Mesendoderm (in vitro differentiated cells): ENCODE measurements around the gene P3R3URF.

Experiments
- DNase-seq: peaks from one replicate; pipeline ENCODE4 v3.0.0; 2013
- H2AK5ac ChIP-seq: 2 replicates; pipeline ENCODE4 v1.6.1; 2013; ENCODE audit warnings: low read length, inconsistent platforms
- H2BK120ac ChIP-seq: 2 replicates; pipeline ENCODE4 v1.6.1; 2013; ENCODE audit warnings: low read depth, mild to moderate bottlenecking, low read length, moderate library complexity, mixed read lengths
- H2BK15ac ChIP-seq: replicated peaks from 2 replicates; pipeline ENCODE4 v1.6.1; 2013; ENCODE audit warnings: low read depth, mild to moderate bottlenecking, moderate library complexity
- H2BK5ac ChIP-seq: 2 replicates; pipeline ENCODE4 v1.6.1; 2013; ENCODE audit warnings: low read length, inconsistent platforms
- H3K18ac ChIP-seq: 2 replicates; pipeline ENCODE4 v1.6.1; 2013; ENCODE audit warnings: mild to moderate bottlenecking, low read length, mixed read lengths
- H3K23ac ChIP-seq: one replicate; pipeline ENCODE4 v1.6.1; 2013; ENCODE audit warnings: low read length
- H3K27ac ChIP-seq: 2 replicates; pipeline ENCODE4 v1.5.1; 2013; ENCODE audit warnings: low read depth, mild to moderate bottlenecking, inconsistent platforms, low read length, moderate library complexity
- H3K27me3 ChIP-seq: 2 replicates; pipeline ENCODE4 v1.6.1; 2013; ENCODE audit warnings: low read length, control low read depth, mild to moderate bottlenecking, inconsistent platforms; ENCODE audit not compliant: insufficient read depth, poor library complexity
- H3K36me3 ChIP-seq: 2 replicates; pipeline ENCODE4 v1.6.1; 2013; ENCODE audit warnings: low read length, inconsistent platforms; ENCODE audit not compliant: control insufficient read depth, insufficient read depth
- H3K4ac ChIP-seq: one replicate; pipeline ENCODE4 v1.6.1; 2013; ENCODE audit warnings: low read depth, mild to moderate bottlenecking, low read length, moderate library complexity
- H3K4me1 ChIP-seq: 2 replicates; pipeline ENCODE4 v1.6.1; 2013; ENCODE audit warnings: low read depth, low read length, inconsistent platforms; ENCODE audit not compliant: control insufficient read depth
- H3K4me2 ChIP-seq: 2 replicates; pipeline ENCODE4 v1.6.1; 2013; ENCODE audit warnings: low read length
- H3K4me3 ChIP-seq: 2 replicates; pipeline ENCODE4 v1.5.1; 2013; ENCODE audit warnings: mild to moderate bottlenecking, low read length
- H3K56ac ChIP-seq: one replicate; pipeline ENCODE4 v1.6.1; 2013; ENCODE audit warnings: low read length
- H3K79me1 ChIP-seq: 2 replicates; pipeline ENCODE4 v1.6.1; 2013; ENCODE audit warnings: low read length, inconsistent platforms
- H3K79me2 ChIP-seq: 2 replicates; pipeline ENCODE4 v1.6.1; 2013; ENCODE audit warnings: mild to moderate bottlenecking, low read length; ENCODE audit not compliant: control insufficient read depth, insufficient read depth
- H3K9ac ChIP-seq: 2 replicates; pipeline ENCODE4 v1.6.1; 2013; ENCODE audit warnings: low read length, inconsistent platforms
- H4K5ac ChIP-seq: one replicate; pipeline ENCODE4 v1.6.1; 2013; ENCODE audit warnings: low read length
- H4K8ac ChIP-seq: one replicate; pipeline ENCODE4 v1.6.1; 2013; ENCODE audit warnings: low read depth, mild to moderate bottlenecking, control low read depth, low read length, moderate library complexity
- WGBS: extraction: QIAGEN DNeasy Blood & Tissue Kit; methylation state at CpG from one replicate; pipeline ENCODE4 v1.1.7; 2013; ENCODE audit warnings: low lambda C conversion rate, missing lambda C conversion rate; ENCODE audit not compliant: insufficient coverage; ENCODE audit errors: extremely low coverage; 5-methylcytosine and 5-hydroxymethylcytosine counted together

P3R3URF gene

DNA sequence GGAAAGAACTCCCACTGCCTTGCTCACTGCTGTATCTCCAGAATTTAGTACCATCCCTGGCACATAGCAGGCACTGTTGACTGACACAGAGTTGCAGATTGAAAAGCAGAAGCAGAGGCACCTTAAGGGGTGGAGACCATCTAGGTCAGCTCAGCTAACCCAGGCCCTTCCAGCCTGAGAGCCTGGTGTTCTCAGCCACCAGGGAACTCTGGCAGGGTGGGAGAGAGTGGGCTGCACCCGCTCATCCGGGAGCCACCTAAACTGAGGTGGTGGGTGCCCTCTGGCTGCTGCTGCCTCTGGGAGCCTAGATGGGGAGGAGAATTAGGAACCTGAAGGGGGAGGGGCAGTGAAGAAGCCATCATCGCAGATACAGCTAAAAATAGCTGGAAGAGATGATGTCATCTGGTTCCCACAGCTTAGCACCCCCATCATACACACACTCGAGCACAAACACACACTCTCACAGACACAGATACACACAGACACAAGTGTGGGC is 2.9 kb downstream of the P3R3URF start:
- H2BK5ac ChIP-seq = no peak overlapping the region
- H2BK120ac ChIP-seq = no peak overlapping the region
- H3K23ac ChIP-seq = no peak overlapping the region
- H3K18ac ChIP-seq = no peak overlapping the region
- H3K4ac ChIP-seq = no peak overlapping the region
- H3K4me3 ChIP-seq = no peak overlapping the region
- WGBS = no CpG with 5 or more reads among the region's 4 CpGs
- H3K27me3 ChIP-seq = no peaks in the 10 kb centered on the region
- H2BK15ac ChIP-seq = no peak overlapping the region
- H3K79me1 ChIP-seq = no peaks in the 10 kb centered on the region
- H3K79me2 ChIP-seq = no peaks in the 10 kb centered on the region
- no peak overlapping the region for H2AK5ac ChIP-seq
- no peaks in the 10 kb centered on the region for H3K36me3 ChIP-seq
- peaks cover 13% of the 10 kb centered on the region for H3K4me1 ChIP-seq
- H3K27ac ChIP-seq = no peak overlapping the region
- DNase-seq = peak; percentile 75
- no peak overlapping the region for H4K8ac ChIP-seq
- no peak overlapping the region for H3K9ac ChIP-seq
- H3K4me2 ChIP-seq = no peak overlapping the region
- no peak overlapping the region for H4K5ac ChIP-seq
- H3K56ac ChIP-seq = peak overlapping the region; percentile 19

- no peak for DNase-seq
- H3K4me1 ChIP-seq = peaks cover 13% of the 10 kb centered on the region
- H3K79me1 ChIP-seq = no peaks in the 10 kb centered on the region
- H3K4ac ChIP-seq = no peak overlapping the region
- no peak overlapping the region for H3K18ac ChIP-seq
- H3K79me2 ChIP-seq = no peaks in the 10 kb centered on the region
- H3K4me3 ChIP-seq = no peak overlapping the region
- H3K27ac ChIP-seq = no peak overlapping the region
- no peak overlapping the region for H3K4me2 ChIP-seq
- no peak overlapping the region for H2BK5ac ChIP-seq
- no CpG with 5 or more reads among the region's 4 CpGs for WGBS
- no peak overlapping the region for H3K9ac ChIP-seq
- no peak overlapping the region for H3K56ac ChIP-seq
- H2BK120ac ChIP-seq = no peak overlapping the region
- H3K36me3 ChIP-seq = no peaks in the 10 kb centered on the region
- no peak overlapping the region for H2BK15ac ChIP-seq
- no peak overlapping the region for H3K23ac ChIP-seq
- no peaks in the 10 kb centered on the region for H3K27me3 ChIP-seq
- H4K8ac ChIP-seq = no peak overlapping the region
- no peak overlapping the region for H2AK5ac ChIP-seq
- no peak overlapping the region for H4K5ac ChIP-seq
Measured at GRCh38 chr1:46172321-46172720, 4.0 kb downstream of the P3R3URF start.

DNA sequence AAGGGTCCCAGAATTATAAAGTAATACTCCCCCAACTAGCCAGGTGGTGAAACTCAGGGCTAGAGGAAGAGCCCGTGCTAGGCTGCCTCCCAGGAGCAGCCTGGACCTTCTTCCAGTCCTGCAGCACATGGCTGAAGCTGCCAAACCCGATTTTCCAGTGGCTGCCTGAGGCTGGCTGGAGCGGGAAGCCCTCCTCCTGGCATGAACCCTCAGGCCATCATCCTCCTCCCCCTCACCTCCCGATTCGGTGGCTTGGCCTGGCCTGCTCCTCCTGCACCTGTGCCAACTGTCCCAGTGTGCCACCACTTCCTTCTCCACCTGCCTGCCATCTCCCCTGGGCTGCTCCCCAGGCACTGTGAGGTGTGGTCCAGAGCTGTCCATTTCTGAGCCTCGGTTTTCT is 4.4 kb downstream of the P3R3URF start:
- H2BK120ac ChIP-seq = no peak overlapping the region
- no peak overlapping the region for H4K5ac ChIP-seq
- no peak overlapping the region for H3K4me2 ChIP-seq
- no peak overlapping the region for H3K23ac ChIP-seq
- no peak overlapping the region for H3K9ac ChIP-seq
- H2BK5ac ChIP-seq = no peak overlapping the region
- H3K27ac ChIP-seq = no peak overlapping the region
- no peak overlapping the region for H3K4me3 ChIP-seq
- H3K36me3 ChIP-seq = no peaks in the 10 kb centered on the region
- no peaks in the 10 kb centered on the region for H3K79me1 ChIP-seq
- DNase-seq = peak; percentile 64
- no peak overlapping the region for H2AK5ac ChIP-seq
- no peaks in the 10 kb centered on the region for H3K27me3 ChIP-seq
- H4K8ac ChIP-seq = no peak overlapping the region
- WGBS = no CpG with 5 or more reads among the region's 6 CpGs
- peak overlapping the region; percentile 12 for H3K18ac ChIP-seq
- H3K79me2 ChIP-seq = no peaks in the 10 kb centered on the region
- H2BK15ac ChIP-seq = no peak overlapping the region
- peaks cover 15% of the 10 kb centered on the region for H3K4me1 ChIP-seq
- no peak overlapping the region for H3K56ac ChIP-seq
- H3K4ac ChIP-seq = no peak overlapping the region

DNA sequence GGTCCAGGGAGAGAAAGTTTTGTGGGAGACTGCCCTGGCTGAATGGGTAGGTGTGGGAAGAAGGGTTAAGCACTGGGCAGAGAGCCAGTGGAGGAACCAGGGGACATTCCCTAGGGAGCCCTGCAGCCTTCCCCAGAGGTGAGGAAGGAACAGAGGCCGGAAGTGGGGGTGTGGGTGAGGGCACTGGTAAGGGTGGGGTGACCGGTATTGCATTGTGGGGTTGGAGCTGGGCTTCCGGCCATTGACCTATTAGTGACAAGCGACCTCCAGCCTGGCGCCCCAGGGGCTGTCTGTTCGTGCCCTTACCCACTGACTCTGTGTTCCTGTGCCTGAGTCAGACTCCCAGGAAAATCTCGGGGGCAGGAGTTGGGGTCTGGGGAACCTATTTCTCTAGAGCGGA is 4.9 kb downstream of the P3R3URF start:
- Histone ChIP-seq H4K5ac (no peak overlapping the region), H3K18ac (peak overlapping the region; percentile 12), H3K27ac (no peak overlapping the region), H3K4me3 (no peak overlapping the region), H2AK5ac (no peak overlapping the region), H4K8ac (no peak overlapping the region), H3K56ac (no peak overlapping the region), H3K9ac (no peak overlapping the region), H2BK15ac (no peak overlapping the region), H2BK5ac (no peak overlapping the region), H3K4ac (no peak overlapping the region), H3K79me1 (no peaks in the 10 kb centered on the region), H3K4me2 (no peak overlapping the region), H2BK120ac (no peak overlapping the region), H3K27me3 (no peaks in the 10 kb centered on the region), H3K23ac (no peak overlapping the region), H3K4me1 (peaks cover 18% of the 10 kb centered on the region), H3K36me3 (no peaks in the 10 kb centered on the region), H3K79me2 (no peaks in the 10 kb centered on the region)
- no CpG with 5 or more reads among the region's 8 CpGs for WGBS
- DNase-seq = no peak

- H3K27me3 ChIP-seq = no peaks in the 10 kb centered on the region
- H4K8ac ChIP-seq = no peak overlapping the region
- WGBS = no CpG with 5 or more reads among the region's 3 CpGs
- H2BK15ac ChIP-seq = no peak overlapping the region
- H2AK5ac ChIP-seq = no peak overlapping the region
- H2BK5ac ChIP-seq = no peak overlapping the region
- H3K79me2 ChIP-seq = no peaks in the 10 kb centered on the region
- peaks cover 12% of the 10 kb centered on the region for H3K4me1 ChIP-seq
- H3K79me1 ChIP-seq = no peaks in the 10 kb centered on the region
- H2BK120ac ChIP-seq = no peak overlapping the region
- no peak overlapping the region for H3K27ac ChIP-seq
- H3K23ac ChIP-seq = no peak overlapping the region
- no peak overlapping the region for H3K4me3 ChIP-seq
- no peak overlapping the region for H3K4me2 ChIP-seq
- H3K36me3 ChIP-seq = no peaks in the 10 kb centered on the region
- DNase-seq = no peak
- no peak overlapping the region for H3K4ac ChIP-seq
- no peak overlapping the region for H4K5ac ChIP-seq
- no peak overlapping the region for H3K9ac ChIP-seq
- no peak overlapping the region for H3K56ac ChIP-seq
- no peak overlapping the region for H3K18ac ChIP-seq
Measured at GRCh38 chr1:46169811-46170454, 6.4 kb downstream of the P3R3URF start.

- H2BK120ac ChIP-seq = no peak overlapping the region
- no peak overlapping the region for H2AK5ac ChIP-seq
- WGBS = no CpG with 5 or more reads among the region's 1 CpG
- H3K79me2 ChIP-seq = no peaks in the 10 kb centered on the region
- no peak overlapping the region for H4K5ac ChIP-seq
- no peaks in the 10 kb centered on the region for H3K79me1 ChIP-seq
- no peak overlapping the region for H3K18ac ChIP-seq
- H3K27ac ChIP-seq = no peak overlapping the region
- no peak overlapping the region for H2BK15ac ChIP-seq
- H3K27me3 ChIP-seq = no peaks in the 10 kb centered on the region
- H3K9ac ChIP-seq = no peak overlapping the region
- peaks cover 5% of the 10 kb centered on the region for H3K4me1 ChIP-seq
- no peaks in the 10 kb centered on the region for H3K36me3 ChIP-seq
- no peak overlapping the region for H3K4me2 ChIP-seq
- H3K4ac ChIP-seq = no peak overlapping the region
- no peak overlapping the region for H3K23ac ChIP-seq
- no peak overlapping the region for H2BK5ac ChIP-seq
- H3K56ac ChIP-seq = no peak overlapping the region
- no peak for DNase-seq
- H3K4me3 ChIP-seq = no peak overlapping the region
- H4K8ac ChIP-seq = no peak overlapping the region
Measured at GRCh38 chr1:46168477-46168876, 7.8 kb downstream of the P3R3URF start.
